B cell (primary cell): ENCODE results near the gene ALOXE3.

Experiments
- CTCF ChIP-seq: fragments of 200-600 bp; IDR thresholded peaks from one replicate; pipeline ENCODE4 v1.8.0; 2022; ENCODE audit warnings: antibody characterized with exemption, mild to moderate bottlenecking
- EZH2 ChIP-seq: IDR thresholded peaks from 2 replicates; pipeline ENCODE4 v1.6.1; 2012; ENCODE audit warnings: borderline replicate concordance, low read depth, mild to moderate bottlenecking, moderate library complexity, low read length; ENCODE audit not compliant: insufficient read depth, poor library complexity, severe bottlenecking

- TF ChIP-seq CTCF (no peak), EZH2 (no peak)
Measured at GRCh38 chr17:8059131-8059530, 59.2 kb downstream of the ALOXE3 start.
